Umbilical cord (tissue), 2 donors: ENCODE measurements around the gene GAA. TPM values are rescaled to one million over a fixed set of nuclear protein-coding genes. Genes with fewer than 3 reads are reported as not detected.
"Not testable (repeated sequence)": the region's sequence is repeated elsewhere in the genome, so short reads cannot be mapped to it uniquely, and the experiment has no call there.

Source experiments
- DNase-seq: peaks from one replicate; pipeline ENCODE4 v3.0.0-alpha.2; 2015; ENCODE audit warnings: low spot score
- total RNA-seq: library from RNA; depleted of rRNA; stranded (reverse); fragments of >200 nt; gene quantifications from one replicate; pipeline ENCODE4 v1.2.3, GENCODE V29; 2014; ENCODE audit warnings: low replicate concordance; ENCODE audit not compliant: insufficient read depth

GAA gene
- total RNA-seq, 1 donor from 2014 or later = 29.9 TPM

DNA sequence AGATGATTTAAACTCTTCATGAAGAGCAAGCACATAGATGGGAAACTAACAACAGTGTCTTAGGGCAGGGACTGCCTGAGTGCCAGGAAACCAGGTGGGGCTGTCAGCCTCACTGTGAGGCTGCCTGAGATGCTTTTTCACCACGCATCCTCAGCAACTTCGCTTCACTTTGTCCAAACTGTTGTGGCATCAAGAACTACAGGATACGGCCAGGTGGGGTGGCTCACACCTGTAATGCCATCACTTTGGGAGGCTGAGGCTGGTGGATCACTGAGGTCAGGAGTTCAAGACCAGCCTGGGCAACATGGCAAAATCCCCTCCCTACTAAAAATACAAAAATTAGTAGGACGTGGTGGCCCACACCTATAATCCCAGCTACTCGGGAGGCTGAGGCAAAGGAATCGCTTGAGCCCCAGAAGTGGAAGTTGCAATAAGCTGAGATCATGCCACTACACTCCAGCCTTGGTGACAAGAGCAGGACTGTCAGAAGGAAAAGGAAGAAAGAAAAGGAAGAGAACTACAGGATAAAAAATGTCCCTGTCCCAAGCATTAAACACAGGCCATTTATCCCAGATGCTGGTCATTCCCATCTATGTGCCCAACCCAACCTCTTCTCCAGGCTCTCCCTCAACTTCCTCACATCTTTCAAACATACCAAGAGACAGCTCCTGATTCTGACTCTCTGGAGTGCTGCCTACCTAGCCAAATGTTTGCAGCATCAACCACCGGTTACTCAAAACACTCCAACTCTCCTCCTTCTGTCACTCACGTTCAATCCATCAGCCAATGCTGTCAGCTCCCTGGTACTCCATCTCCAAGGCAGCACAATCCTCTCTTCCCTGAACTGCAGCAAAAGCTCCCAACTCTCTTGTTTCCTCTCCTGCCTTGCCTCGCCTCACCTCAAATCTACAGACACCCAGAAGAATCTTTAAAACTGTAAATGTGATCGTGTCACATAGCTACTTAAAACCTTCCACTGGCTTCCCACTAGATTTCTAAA lies 44.0 kb downstream of the GAA start:
- no peak for DNase-seq

DNA sequence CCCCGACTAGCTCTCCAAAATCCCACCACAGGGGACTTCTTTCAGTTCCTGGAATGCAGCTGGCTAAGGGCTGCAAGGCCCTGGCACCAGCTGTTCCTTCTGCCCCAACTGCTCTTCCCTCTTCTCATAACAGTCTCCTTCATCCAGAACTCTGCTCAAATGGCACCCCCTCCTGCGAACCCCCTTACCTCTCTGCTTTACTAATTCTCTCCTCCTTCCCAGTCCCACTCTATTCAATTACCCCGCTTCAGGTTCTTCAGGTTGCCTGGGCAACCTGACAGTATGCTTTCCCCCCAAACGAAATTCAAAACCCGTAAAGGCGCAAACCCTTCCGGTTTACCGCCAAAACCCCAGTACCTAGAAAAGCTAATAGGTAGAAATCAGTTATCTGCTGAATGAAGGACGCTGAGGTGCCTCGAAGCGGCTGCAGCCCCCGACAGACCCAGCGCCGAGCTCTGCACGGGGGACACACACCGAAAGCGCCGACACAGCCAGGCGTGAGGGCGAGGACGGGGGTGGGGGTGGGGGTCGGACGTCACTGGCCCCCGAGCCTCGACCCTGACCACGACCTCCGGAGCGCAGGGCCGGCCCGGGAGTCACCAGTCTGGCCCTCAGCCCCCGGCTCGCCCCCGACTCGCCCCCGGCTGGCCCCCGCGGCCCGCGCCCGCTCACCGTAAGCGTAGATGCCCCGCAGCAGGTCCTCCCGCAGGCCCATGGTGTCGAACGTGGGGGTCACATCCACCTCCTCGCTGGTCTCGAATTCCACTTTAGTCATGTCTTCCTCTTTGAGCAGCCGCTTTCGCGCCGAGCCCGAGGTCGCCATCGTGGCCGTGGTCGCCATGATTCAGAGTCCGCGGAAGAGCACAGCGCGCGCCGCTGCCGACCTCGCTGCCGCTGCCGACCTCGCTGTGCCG lies 45.0 kb downstream of the GAA start:
- peak; percentile 34 for DNase-seq

DNA sequence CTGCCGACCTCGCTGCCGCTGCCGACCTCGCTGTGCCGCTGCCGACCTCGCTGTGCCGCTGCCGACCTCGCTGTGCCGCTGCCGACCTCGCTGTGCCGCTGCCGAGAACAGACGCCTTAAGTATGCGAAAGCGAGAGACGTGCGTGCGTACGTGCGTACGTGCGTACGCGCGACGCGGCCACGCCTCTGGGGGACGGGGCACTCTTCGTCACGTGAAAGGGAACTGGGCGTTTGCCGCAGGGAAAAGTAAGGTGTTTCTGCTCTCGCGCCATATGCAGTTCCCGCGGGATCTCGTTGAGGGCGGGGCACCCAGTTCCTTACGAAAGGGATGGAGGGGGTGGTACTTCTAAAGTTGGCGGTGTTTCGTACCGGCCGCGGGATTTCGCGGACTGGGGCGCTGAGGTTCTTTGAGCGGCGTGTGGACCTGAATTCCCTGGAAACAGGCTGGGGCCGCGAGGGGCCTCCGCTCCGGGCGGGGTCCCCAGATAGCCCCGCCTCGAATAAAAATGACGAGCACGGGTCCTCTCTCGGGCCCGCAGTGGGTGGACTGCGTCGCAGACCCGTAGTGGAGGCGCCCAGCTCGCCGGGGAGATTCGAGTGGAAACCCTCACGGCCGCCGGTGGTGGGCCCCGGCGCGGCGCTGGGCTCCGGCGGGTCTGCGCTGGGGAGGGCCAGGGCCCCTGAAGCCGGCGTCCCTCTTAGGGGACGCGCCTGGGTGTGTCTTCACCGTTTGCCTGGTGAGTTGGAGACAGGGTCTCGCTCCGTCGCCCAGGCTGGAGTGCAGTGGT lies 45.8 kb downstream of the GAA start, which contains the start of gene EIF4A3:
TSS of gene EIF4A3 (minus strand) at position 94 of the 788 bp plus-strand sequence. CDS start 167 bp downstream, outside the sequence.
- DNase-seq = peak; percentile 99

DNA sequence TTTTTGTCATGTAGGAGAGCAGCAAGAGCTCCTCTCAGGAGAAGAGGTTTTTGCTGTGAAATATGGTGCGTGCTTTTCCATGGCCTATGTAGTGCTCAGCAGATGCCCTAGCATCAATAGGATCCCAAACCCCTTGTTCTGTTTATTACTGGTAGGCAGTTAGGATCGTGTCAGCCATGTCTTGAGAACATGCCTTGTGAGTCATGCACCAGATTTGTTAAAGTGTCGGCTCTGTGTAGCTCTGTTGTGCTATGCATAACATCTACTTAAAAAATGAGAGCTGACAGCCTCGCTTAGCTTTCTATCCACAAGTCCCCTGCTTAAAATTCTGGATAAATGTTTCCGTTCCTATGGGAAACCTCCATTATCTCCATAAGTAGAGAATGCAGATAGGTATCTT lies 50.0 kb downstream of the GAA start:
- DNase-seq = peak; percentile 92

DNA sequence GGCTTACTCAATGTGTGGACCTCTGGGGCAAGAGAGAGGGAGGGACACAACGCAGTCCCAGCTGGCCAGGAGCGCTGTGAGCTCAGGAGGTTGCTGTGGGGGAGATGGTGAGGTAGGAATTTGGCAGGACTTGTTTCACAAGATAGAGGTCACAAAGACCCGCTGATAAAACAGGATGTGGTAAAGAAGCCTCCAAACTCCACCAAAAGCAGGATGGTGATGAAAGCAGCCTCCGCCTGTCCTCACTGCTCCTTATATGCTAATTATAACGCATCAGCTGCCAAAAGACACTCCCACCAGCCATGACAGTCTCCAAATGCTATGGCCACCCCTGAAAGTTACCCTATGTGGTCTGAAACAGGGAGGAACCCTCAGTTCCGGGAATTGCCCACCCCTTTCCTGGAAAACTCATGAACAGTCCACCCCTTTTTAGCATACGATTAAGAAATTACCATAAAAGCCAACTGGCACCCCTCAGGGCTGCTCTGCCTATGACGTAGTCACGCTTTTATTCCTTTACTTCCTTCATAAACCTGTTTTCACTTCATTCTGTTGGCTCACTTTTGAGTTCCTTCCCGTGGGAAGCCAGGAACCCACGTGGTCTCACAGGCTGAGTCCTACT lies 50.8 kb downstream of the GAA start:
- no peak for DNase-seq

DNA sequence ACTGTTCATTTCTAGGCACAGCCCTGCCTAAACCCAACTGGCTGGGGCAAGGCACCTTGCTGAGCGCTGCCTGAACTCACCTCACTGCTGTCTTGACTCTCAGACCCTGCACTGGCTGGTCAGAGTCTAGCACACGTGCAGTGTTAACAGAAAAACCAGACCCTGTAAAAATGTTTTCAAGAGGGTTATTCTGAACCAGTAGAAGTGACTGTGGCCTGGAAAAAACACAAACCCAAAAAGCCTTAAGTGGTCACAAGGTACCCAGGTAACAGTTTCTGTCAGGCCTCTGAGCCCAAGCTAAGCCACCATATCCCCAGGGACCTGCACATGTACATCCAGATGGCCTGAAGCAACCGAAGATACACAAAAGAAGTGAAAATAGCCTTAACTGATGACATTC lies 51.6 kb downstream of the GAA start:
- no peak for DNase-seq

DNA sequence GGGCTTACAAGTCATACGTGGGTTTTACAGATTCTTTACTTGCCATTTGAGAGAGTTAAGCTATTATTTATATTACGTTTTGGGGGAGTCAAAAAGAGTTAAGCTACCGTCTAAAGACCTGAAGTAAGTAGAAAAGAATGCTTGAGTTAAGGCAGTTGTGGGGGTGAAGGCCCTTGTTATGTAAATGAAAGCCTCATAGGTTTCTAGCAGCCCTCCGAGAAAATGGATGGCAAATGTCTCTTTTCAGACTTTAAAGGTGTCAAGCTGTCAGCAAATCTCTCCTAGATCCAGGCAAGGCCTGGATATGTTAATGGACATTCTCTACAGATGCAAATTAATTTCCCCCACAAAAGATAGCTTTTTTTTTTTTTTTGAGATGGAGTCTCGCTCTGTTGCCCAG lies 52.8 kb downstream of the GAA start:
- no peak for DNase-seq

DNA sequence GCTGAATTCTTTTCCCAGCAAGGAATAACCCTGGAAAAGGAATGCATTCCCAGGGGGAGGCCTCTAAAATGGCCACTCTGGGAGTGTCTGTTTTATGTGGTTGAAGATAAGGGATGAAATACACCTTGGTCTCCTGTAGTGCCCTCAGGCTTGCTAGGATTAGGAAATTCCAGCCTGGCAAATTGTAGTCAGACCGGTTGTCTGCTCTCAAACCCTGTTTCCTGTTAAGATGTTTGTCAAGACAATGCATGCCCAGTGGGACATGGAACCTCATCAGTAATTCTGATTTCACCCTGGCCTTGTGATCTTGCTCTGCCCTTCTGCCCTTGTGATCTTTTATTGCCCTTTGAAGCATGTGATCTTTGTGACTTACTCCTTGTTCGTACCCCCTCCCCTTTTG lies 54.2 kb downstream of the GAA start:
- DNase-seq = not testable (repeated sequence)

DNA sequence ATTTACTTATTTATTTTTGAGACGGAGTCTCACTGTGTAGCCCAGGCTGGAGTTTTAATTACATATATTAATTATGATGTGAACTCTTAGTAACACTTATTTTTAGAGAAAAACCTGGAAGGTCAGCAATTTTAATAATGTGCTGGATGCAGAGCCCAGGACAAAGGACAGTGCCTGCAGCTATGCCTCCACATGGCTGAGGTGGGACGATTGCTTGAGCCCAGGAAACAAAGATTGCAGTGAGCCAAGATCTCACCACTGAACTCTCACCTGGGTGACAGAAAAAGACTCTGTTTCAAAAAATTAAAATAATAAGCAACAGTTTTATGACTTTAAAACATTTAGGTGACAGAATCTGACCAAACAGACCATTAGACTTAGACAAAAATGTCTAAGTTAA lies 57.5 kb downstream of the GAA start:
- DNase-seq = no peak

DNA sequence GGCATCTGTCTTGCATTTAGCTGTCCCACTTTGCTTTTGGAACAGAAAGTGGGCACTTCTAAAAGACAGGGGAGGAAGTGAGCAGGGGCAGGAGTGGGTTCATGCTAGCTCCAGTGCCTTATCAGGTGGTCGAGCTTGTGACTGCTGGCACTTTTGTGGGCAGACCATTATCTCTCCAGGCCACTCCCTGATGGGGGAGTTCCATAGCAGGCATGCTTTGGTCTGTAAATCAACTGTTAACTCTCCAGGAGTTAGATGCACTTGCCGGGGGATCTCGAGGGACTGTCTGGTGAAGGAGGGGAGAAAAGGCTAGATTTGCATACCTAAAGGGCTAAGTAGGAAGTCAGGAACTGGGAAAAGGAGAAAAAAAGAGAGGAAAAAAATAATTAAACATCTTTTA lies 59.2 kb downstream of the GAA start:
- no peak for DNase-seq

DNA sequence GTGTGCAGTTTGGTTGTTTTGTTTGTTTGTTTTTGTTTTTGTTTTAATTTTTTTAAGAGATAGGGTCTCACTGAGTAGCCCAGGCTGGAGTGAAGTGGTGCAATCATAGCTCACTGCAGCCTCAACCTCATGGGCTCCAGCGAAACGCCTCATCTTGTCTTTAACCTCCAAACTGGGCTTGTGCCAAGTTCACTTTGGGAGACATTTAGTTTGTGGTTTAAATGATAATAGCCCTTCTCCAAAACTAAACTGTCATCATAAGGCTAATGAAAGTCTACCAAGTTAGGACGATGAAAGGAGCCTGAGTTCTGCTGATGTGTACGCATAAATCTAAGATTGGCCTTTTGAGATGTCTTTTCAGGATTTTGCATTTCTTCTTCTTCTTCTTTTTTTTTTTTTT lies 62.0 kb downstream of the GAA start:
- DNase-seq = no peak

DNA sequence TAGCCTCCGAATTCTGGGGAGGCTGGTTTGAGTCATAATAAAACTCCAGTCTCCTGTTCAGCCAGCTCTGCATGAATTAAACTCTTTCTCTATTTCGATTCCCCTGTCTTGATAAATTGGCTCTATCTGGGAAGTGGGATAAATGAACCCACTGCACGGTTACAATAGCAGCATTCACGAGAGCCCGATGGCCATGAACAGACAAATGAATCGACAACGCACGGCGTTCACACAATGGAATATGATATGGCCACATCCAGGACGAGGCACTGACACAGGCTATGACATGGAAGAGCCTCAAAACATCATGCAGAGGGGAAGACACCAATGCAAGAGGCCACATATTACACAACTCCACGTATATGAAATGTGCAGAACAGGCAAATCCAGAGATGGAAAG lies 62.8 kb downstream of the GAA start:
- no peak for DNase-seq

DNA sequence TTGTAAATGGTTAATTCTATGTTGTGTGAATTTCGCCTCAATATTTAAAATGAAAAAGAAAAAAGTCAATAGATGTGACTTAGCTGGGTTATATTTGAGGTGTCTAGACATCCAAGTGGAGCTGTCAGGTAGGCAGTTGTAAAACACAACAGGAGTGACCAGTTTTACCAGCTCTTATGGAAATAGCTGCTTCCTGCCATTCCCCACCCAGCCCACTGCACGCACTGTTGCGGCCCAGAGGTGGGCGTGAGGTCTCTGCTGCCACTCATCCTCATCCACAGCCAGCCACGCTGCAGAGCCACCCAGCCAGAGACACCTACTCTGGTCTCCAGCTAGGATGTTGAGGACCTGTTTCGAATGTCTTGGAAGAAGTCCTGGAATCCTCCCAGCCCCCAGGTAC lies 65.1 kb downstream of the GAA start:
- peak; percentile 50 for DNase-seq

DNA sequence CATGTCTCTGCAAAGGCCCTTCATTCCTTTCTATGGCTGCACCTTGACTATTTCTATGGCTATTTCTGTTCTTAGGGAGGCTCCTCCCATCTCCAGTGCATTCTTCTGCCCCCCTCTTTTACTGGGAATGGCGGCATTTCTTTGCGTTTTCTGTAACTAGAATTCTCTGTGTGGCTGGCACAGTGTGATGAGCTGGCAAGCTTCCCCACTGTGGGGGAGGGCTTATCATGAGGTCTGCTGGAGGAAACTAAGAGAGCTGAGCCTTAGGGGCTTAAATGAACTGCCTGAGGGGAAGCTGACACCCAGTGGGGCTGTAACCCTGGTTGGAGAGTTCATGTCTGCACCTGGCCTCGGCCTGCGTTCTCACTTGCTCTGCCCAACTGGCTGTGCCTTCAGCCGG lies 67.0 kb downstream of the GAA start:
- peak; percentile 45 for DNase-seq

DNA sequence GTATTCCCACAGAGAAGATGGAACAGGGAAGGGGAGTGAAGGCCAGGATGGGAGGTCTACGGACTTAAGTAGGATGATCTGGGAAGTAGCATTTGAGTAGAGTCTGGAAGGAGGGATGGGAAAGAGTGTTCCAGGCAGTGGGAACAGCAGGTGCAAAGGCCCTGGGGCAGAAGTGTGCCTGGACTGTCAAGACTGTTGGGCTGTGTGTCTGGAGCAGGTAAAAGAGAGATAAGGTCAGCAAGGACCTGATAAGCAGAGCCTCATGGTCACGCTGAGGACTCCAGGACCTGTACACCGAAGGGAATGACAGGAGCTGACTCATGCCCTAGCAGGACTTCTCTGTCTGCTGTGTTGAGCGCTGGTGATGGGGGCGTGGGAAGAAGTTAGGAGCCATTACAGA lies 67.7 kb downstream of the GAA start:
- no peak for DNase-seq

Other genes with a start within 250 kb of the GAA start
- 21.7 TPM for gene TBC1D16, start 65.7 kb upstream of the GAA start, total RNA-seq
- gene CCDC40, start 64.9 kb upstream of the GAA start, total RNA-seq = 2.9 TPM
- 72.5 TPM for gene EIF4A3, start 45.5 kb downstream of the GAA start, total RNA-seq
- gene CARD14, start 68.4 kb downstream of the GAA start, total RNA-seq = 3.9 TPM
- gene SGSH, start 118.8 kb downstream of the GAA start, total RNA-seq = 5.8 TPM
- 9.1 TPM for gene SLC26A11, start 118.8 kb downstream of the GAA start, total RNA-seq
- gene RNF213, start 159.3 kb downstream of the GAA start, total RNA-seq = 54.4 TPM